NCI-H2196 treated with DMSO at 0.1 percent for 48 hours (cell line): ENCODE data around the gene ZNF814.
"Not testable (repeated sequence)": the region's sequence is repeated elsewhere in the genome, so short reads cannot be mapped to it uniquely, and the experiment has no call there.

Source experiments
- DNase-seq: peaks from one replicate; lab custom pipeline; 2025; ENCODE audit not compliant: unreplicated experiment; lab: John Stamatoyannopoulos, UW

ZNF814 gene

DNA sequence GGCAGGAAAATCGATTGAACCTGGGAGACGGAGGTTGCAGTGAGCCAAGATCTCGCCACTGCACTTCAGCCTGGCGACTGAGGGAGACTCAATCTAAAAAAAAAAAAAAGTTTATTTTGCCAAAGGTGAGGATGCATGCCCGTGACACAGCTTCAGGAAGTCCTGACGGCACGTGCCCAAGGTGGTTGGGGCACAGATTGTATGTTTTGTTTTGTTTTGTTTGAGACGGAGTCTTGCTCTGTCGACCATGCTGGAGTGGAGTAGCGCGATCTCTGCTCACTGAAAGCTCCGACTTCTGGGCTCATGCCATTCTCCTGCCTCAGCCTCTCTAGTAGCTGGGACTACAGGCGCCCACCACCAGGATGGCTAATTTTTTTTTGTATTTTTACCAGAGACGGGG, 70.9 kb downstream of the ZNF814 start:
- DNase-seq, result no peak

GRCh38 chr19:57816652-57817051, 72.2 kb downstream of the ZNF814 start:
- no peak for DNase-seq

GRCh38 chr19:57815247-57816075, 73.4 kb downstream of the ZNF814 start:
- DNase-seq, result no peak

- DNase-seq, result peak; percentile 98
These were observed 74.2 kb downstream of the ZNF814 start, which contains the start of gene ZNF552 for GRCh38 chr19:57814505-57815246. Gene ZNF552 (minus strand): TSS chr19:57814913. CDS start chr19:57814743, 170 bp downstream.

GRCh38 chr19:57813919-57814504, 74.8 kb downstream of the ZNF814 start:
- no peak for DNase-seq

DNA sequence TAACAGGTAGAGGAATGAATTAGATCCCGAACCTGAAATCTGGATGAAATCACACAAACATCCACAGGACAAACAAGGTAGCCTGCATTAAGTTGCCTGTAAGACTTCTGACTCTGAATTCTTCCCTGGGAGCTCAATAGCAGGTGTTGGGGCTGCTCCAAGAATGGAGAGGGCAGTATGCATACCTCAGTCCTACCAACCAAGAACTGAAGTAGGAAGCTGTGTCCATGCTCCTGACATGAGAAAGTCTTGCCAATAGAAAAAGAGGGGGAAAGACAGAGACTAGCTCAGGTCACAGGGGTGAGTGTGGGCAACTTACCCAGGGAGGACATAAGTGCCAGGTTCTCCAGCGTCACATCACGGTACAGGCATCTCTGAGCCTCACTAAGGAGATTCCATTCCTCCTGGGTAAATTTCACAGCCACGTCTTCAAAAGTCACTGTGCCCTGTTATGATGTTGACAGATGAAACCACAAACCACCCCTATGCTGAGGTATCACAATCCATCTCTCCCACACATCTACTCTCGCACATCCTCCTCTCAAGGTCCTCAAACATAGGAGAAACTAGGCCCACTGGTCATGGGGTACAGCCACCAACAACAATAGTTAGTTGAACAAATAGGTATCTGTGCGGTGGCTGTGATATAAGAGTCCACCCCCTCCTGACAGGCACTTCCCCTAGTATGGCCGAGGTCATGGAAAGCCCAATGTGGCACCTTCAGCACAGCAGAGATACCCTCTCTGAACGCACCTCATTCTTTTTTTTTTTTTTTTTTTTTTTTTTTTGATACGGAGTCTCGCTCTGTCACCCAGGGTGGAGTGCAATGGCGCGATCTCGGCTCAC, 75.6 kb downstream of the ZNF814 start:
- not testable (repeated sequence) for DNase-seq

DNA sequence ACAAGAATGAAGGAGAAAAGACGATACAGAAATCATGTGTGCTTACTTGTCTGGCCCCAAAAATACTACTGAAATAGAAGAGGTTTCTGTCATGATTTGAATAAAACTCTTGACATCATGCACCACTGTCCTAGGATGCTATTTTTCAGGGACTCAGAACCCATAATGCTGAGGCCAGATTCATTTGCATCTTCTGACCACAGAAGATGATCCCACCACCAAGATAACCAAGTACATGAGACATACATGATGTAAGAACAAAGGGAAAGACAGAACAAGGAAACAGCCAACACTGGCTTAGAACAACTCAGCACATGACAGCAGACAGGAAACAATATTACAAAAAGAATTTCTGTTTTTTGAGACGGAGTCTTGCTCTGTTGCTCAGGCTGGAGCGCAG, 76.6 kb downstream of the ZNF814 start:
- no peak for DNase-seq

DNA sequence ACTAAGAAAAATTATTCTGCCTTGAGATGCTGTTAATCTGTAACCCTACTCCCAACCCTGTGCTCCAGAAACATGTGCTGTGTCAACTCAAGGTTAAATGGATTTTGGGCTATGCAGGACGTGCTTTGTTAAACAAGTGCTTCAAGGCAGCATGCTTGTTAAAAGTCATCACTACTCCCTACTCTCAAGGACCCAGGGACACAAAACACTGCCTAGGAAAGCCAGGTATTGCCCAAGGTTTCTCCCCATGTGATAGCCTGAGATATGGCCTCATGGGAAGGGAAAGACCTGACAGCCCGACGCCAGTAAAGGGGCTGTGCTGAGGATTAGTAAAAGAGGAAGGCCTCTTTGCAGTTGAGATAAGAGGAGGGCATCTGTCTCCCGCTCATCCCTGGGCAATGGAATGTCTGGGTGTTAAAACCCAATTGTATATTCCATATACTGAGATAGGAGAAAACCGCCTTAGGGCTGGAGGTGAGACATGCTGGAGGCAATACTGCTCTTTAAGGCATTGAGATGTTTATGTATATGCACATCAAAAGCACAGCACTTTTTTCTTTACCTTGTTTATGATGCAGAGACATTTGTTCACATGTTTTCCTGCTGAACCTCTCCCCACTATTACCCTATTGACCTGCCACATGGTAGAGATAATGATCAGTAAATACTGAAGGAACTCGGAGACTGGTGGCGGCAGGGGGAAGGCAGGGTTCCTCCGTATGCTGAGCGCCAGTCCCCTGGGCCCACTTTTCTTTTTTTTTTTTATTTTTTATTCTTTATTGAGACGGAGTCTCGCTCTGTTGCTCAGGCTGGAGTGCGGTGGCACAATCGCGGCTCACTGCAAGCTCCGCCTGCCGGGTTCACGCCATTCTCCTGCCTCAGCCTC, 78.2 kb downstream of the ZNF814 start:
- not testable (repeated sequence) for DNase-seq

DNA sequence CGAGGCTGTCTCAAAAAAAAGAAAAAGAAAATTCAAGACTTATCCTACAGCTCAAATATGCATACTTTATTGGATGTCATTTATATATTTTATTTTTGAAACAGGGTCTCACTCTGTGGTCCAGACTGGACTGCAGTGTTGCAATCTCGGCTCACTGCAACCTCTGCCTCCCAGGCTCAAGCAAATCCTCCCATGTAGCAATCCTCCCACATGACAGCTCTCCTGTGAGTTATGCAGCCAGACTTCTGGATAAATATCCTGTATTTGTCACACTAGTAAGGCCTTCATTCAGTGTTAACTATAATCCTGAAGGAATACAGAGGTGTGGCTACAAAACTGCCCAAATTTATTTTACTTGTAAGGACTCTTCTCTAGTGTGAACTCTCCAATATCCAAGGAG, 81.3 kb downstream of the ZNF814 start:
- no peak for DNase-seq

- no peak for DNase-seq
These were observed 85.1 kb downstream of the ZNF814 start for GRCh38 chr19:57803594-57804325.

DNA sequence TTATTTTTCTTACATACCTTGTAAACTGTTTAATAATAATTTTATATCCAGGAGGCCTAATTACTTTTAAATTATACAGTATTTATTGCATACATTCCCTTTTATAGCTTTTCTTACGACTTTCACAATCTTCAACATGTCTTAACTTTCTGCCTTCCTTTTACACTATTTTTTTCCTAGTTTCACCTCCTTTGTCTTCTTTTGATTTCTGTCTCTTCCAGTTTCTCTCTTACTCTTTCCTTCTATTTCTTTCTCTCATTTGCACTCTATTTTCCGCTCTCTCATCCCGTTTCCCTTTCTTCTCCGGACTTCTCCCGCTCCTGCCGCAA, 85.6 kb downstream of the ZNF814 start:
- DNase-seq, result no peak

- no peak for DNase-seq
These were observed 86.6 kb downstream of the ZNF814 start for GRCh38 chr19:57802269-57802668.

DNA sequence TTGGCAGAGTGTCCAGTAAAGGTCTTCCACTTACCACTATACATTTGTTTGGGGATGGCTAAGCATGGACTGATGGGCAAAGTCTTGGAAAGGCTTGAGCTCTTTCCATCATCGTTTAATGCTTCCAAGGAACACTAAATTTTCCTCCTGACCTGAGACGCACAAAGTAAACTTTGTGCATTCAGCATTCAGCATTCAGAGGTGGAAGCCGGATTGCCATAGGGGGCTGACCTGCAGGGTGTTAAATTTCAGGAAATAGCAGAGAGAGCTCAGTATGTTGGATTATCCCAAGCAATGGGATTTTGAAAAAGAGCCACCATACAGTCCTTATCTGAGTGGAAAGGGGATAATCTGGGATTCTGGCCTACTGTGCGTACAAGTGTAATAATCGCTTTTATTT, 88.1 kb downstream of the ZNF814 start:
- DNase-seq, result no peak
